Activated CD4-positive, alpha-beta T cell treated with anti-CD3 and anti-CD28 coated beads, Interleukin-2, Interleukin-6, amounts not matched to agents 100 ng/mL and 50 ng/mL, durations not matched to agents 16 hours and 8 hours (primary cell): Measurements from ENCODE around the gene MSRB1.
"Not testable (repeated sequence)": the region's sequence is repeated elsewhere in the genome, so short reads cannot be mapped to it uniquely, and the experiment has no call there.

Experiments used
- DNase-seq: peaks from one replicate; pipeline ENCODE4 v3.0.0-alpha.2; 2020

Gene MSRB1

GRCh38 chr16:1960665-1961630 lies 17.9 kb upstream of the MSRB1 start:
- DNase-seq, result peak; percentile 77

- DNase-seq, result peak; percentile 96
These were observed 16.5 kb upstream of the MSRB1 start, which contains the start of gene NDUFB10 for GRCh38 chr16:1959269-1960039. TSS of gene NDUFB10 (plus strand) at chr16:1959538. CDS start at chr16:1959625, 87 bp downstream.

GRCh38 chr16:1958715-1959268 lies 15.8 kb upstream of the MSRB1 start:
- DNase-seq, result no peak

- not testable (repeated sequence) for DNase-seq
These were observed 15.1 kb upstream of the MSRB1 start for GRCh38 chr16:1958143-1958491.

GRCh38 chr16:1957434-1958142 lies 14.6 kb upstream of the MSRB1 start:
- DNase-seq, result not testable (repeated sequence)

GRCh38 chr16:1953734-1954133 lies 10.7 kb upstream of the MSRB1 start:
- no peak for DNase-seq

- no peak for DNase-seq
These were observed 7.6 kb upstream of the MSRB1 start for GRCh38 chr16:1950559-1950958.

GRCh38 chr16:1950047-1950446 lies 7.0 kb upstream of the MSRB1 start:
- DNase-seq, result no peak

- DNase-seq, result no peak
These were observed 6.5 kb upstream of the MSRB1 start for GRCh38 chr16:1949507-1949906.

- DNase-seq, result no peak
These were observed 4.3 kb upstream of the MSRB1 start for GRCh38 chr16:1947369-1947670.

GRCh38 chr16:1946495-1947368 lies 3.7 kb upstream of the MSRB1 start:
- no peak for DNase-seq

- DNase-seq, result no peak
These were observed 2.8 kb upstream of the MSRB1 start for GRCh38 chr16:1945559-1946391.

- DNase-seq, result no peak
These were observed 1.7 kb upstream of the MSRB1 start for GRCh38 chr16:1944612-1945199.

- DNase-seq, result peak; percentile 49
These were observed 771 bp downstream of the MSRB1 start for GRCh38 chr16:1942047-1942809.

- no peak for DNase-seq
These were observed 1.6 kb downstream of the MSRB1 start for GRCh38 chr16:1941162-1942046.

- no peak for DNase-seq
These were observed 2.5 kb downstream of the MSRB1 start for GRCh38 chr16:1940273-1941161.

- DNase-seq, result not testable (repeated sequence)
These were observed 3.2 kb downstream of the MSRB1 start for GRCh38 chr16:1939833-1940232.

GRCh38 chr16:1938910-1939309 lies 4.1 kb downstream of the MSRB1 start:
- DNase-seq, result no peak
